HCT116 (cell line): Measurements from ENCODE around the gene IGLL5. TPM values are rescaled to one million over a fixed set of nuclear protein-coding genes. Genes with fewer than 3 reads are reported as not detected.

Experiments used
- ATAC-seq: fragments of 200-7000 bp; cut with Tn5 transposase; 2 replicates; pipeline ENCODE4 v1.9.1; 2020; ENCODE audit warnings: mild to moderate bottlenecking, moderate library complexity
- BruUV-seq: library from RNA; stranded (reverse); fragments of 400-500 nt; replicated peaks from 2 replicates; lab custom pipeline; 2021; lab: Mats Ljungman, UMichigan
- CTCF ChIA-PET: fragments of 300-600 bp; sonication (Branson Sonifier 250); formaldehyde crosslinking; loops from one replicate; lab custom pipeline; 2021; ENCODE audit warnings: antibody characterized with exemption; lab: Charles Lee
- POLR2A ChIA-PET: fragments of 300-600, 350-600 bp; sonication (Branson Sonifier 250); formaldehyde crosslinking; loops from one replicate; lab custom pipeline; 2021; ENCODE audit warnings: antibody characterized with exemption; lab: Charles Lee
- RAD21 ChIA-PET, 2 experiments: fragments of 300-600 bp; sonication (Branson Sonifier 250); formaldehyde crosslinking; loops; one replicate each; lab custom pipeline; 2023; ENCODE audit warnings: low total read pairs in 2 of 2; ENCODE audit not compliant: uncharacterized antibody in 2 of 2, unreplicated experiment in 2 of 2, low non-redundant PET in 1 of 2; lab: Charles Lee
- DNase-seq: peaks from one replicate; pipeline ENCODE4 v3.0.0-alpha.2; 2010; ENCODE audit warnings: low read depth, low spot score
- H2AFZ ChIP-seq: fragments of 200-600 bp; shearing (Covaris generic), sonication (generic); 2 replicates; pipeline ENCODE4 v1.6.1; 2017; ENCODE audit warnings: low read depth, mixed run types, mixed read lengths, antibody characterized with exemption, low read length; ENCODE audit not compliant: poor library complexity, severe bottlenecking
- H3K27ac ChIP-seq: 2 replicates; pipeline ENCODE4 v1.5.1; 2012; ENCODE audit warnings: low read depth, low read length
- H3K27me3 ChIP-seq: fragments of 200-600 bp; sonication (generic); 2 replicates; pipeline ENCODE4 v1.6.1; 2016; ENCODE audit warnings: mixed run types, low read length, mixed read lengths; ENCODE audit not compliant: insufficient read depth
- H3K36me3 ChIP-seq, 2 experiments: fragments of 200-500 bp in 1 of 2; fragments of 200-600 bp in 1 of 2; sonication (Bioruptor generic) in 1 of 2; sonication (generic) in 1 of 2; 2 replicates each; pipeline versions ENCODE4 v1.5.1 to v1.6.1; 2014 to 2016; ENCODE audit warnings: low read length in 2 of 2, inconsistent platforms in 1 of 2, mixed read lengths in 1 of 2, mixed run types in 1 of 2; ENCODE audit not compliant: insufficient read depth in 2 of 2, control insufficient read depth in 1 of 2
- H3K4me1 ChIP-seq, 2 experiments: fragments of 200-600 bp in 1 of 2; sonication (generic) in 1 of 2; 2 replicates each; pipeline versions ENCODE4 v1.5.1 to v1.6.1; 2012 to 2017; ENCODE audit warnings: low read length in 2 of 2, inconsistent platforms in 1 of 2, mild to moderate bottlenecking in 1 of 2, mixed read lengths in 1 of 2, mixed run types in 1 of 2, moderate library complexity in 1 of 2; ENCODE audit not compliant: insufficient read depth in 2 of 2, control insufficient read depth in 1 of 2
- H3K4me2 ChIP-seq: fragments of 200-600 bp; sonication (generic); 2 replicates; pipeline ENCODE4 v1.6.1; 2017; ENCODE audit warnings: mixed run types, low read length, mixed read lengths
- H3K4me3 ChIP-seq, 2 experiments: fragments of 200-600 bp in 1 of 2; sonication (generic) in 1 of 2; replicated peaks in 1 of 2; 2 replicates each; pipeline ENCODE4 v1.5.1; 2011 to 2016; ENCODE audit warnings: low read length in 2 of 2, control low read depth in 1 of 2, low read depth in 1 of 2, mild to moderate bottlenecking in 1 of 2, mixed read lengths in 1 of 2, mixed run types in 1 of 2
- H3K79me2 ChIP-seq: fragments of 200-600 bp; sonication (generic); 2 replicates; pipeline ENCODE4 v1.6.1; 2017; ENCODE audit warnings: mild to moderate bottlenecking, mixed run types, low read length, moderate library complexity, mixed read lengths; ENCODE audit not compliant: insufficient read depth
- H3K9ac ChIP-seq: fragments of 200-600 bp; sonication (generic); 2 replicates; pipeline ENCODE4 v1.6.1; 2016; ENCODE audit warnings: low read length, mixed read lengths
- H3K9me2 ChIP-seq: fragments of 200-600 bp; sonication (generic), shearing (Covaris generic); 2 replicates; pipeline ENCODE4 v1.6.1; 2017; ENCODE audit warnings: mixed run types, mild to moderate bottlenecking, moderate library complexity; ENCODE audit not compliant: insufficient read depth
- H3K9me3 ChIP-seq, 2 experiments: fragments of 200-500 bp in 1 of 2; fragments of 200-600 bp in 1 of 2; sonication (Bioruptor generic) in 1 of 2; sonication (generic) in 1 of 2; 2 replicates each; pipeline ENCODE4 v1.6.1; 2014 to 2017; ENCODE audit warnings: low read length in 2 of 2, mixed read lengths in 2 of 2, inconsistent platforms in 1 of 2, low read depth in 1 of 2, mild to moderate bottlenecking in 1 of 2, mixed run types in 1 of 2, moderate library complexity in 1 of 2; ENCODE audit not compliant: control insufficient read depth in 1 of 2, insufficient read depth in 1 of 2
- H4K20me1 ChIP-seq: fragments of 200-600 bp; sonication (generic), shearing (Covaris generic); 2 replicates; pipeline ENCODE4 v1.6.1; 2017; ENCODE audit warnings: mixed run types, mild to moderate bottlenecking, moderate library complexity; ENCODE audit not compliant: insufficient read depth
- ATF3 ChIP-seq: IDR thresholded peaks from 2 replicates; pipeline ENCODE4 v1.6.1; 2012
- CBX3 ChIP-seq: IDR thresholded peaks from 2 replicates; pipeline ENCODE4 v1.6.1; 2012; ENCODE audit warnings: low read depth
- EGR1 ChIP-seq: IDR thresholded peaks from 2 replicates; pipeline ENCODE4 v1.6.1; 2012; ENCODE audit warnings: low read depth
- EZH2 ChIP-seq: fragments of 200-600 bp; sonication (generic); IDR thresholded peaks from 2 replicates; pipeline ENCODE4 v1.6.1; 2017; ENCODE audit warnings: antibody characterized with exemption, mixed run types
- EZH2phosphoT487 ChIP-seq: fragments of 200-600 bp; IDR thresholded peaks from 2 replicates; pipeline ENCODE4 v1.6.1; 2018; ENCODE audit warnings: antibody characterized with exemption, borderline replicate concordance
- FOSL1 ChIP-seq: IDR thresholded peaks from 2 replicates; pipeline ENCODE4 v1.6.1; 2012; ENCODE audit warnings: low read depth
- MAX ChIP-seq: IDR thresholded peaks from 2 replicates; pipeline ENCODE4 v1.6.1; 2012
- POLR2AphosphoS5 ChIP-seq: IDR thresholded peaks from 2 replicates; pipeline ENCODE4 v1.6.1; 2011; ENCODE audit warnings: mild to moderate bottlenecking, low read depth, low read length, moderate library complexity
- RAD21 ChIP-seq: IDR thresholded peaks from 2 replicates; pipeline ENCODE4 v1.6.1; 2012; ENCODE audit warnings: low read depth, mild to moderate bottlenecking
- REST ChIP-seq: IDR thresholded peaks from 2 replicates; pipeline ENCODE4 v1.6.1; 2012; ENCODE audit warnings: low read depth
- SIN3A ChIP-seq: IDR thresholded peaks from 2 replicates; pipeline ENCODE4 v1.6.1; 2012; ENCODE audit warnings: low read depth
- SRF ChIP-seq: IDR thresholded peaks from 2 replicates; pipeline ENCODE4 v1.6.1; 2012; ENCODE audit warnings: low read depth
- TCF7L2 ChIP-seq: IDR thresholded peaks from 2 replicates; pipeline ENCODE4 v1.7.0; 2011; ENCODE audit warnings: borderline replicate concordance, inconsistent platforms; ENCODE audit not compliant: insufficient read depth, insufficient read length; ENCODE audit errors: extremely low read depth
- YY1 ChIP-seq: IDR thresholded peaks from 2 replicates; pipeline ENCODE4 v1.6.1; 2011; ENCODE audit warnings: low read length, low read depth, moderate library complexity, mild to moderate bottlenecking; ENCODE audit not compliant: insufficient replicate concordance; ENCODE audit errors: extremely low read depth
- ZBTB33 ChIP-seq: IDR thresholded peaks from 2 replicates; pipeline ENCODE4 v1.6.1; 2011; ENCODE audit warnings: mild to moderate bottlenecking, low read length, moderate library complexity; ENCODE audit not compliant: insufficient replicate concordance; ENCODE audit errors: extremely low read depth
- ZFX ChIP-seq: fragments of 450-650 bp; IDR thresholded peaks from 2 replicates; pipeline ENCODE4 v1.6.1; 2017
- ZNF274 ChIP-seq: fragments of 200-500 bp; sonication (Bioruptor generic); IDR thresholded peaks from 2 replicates; pipeline ENCODE4 v1.6.1; 2014; ENCODE audit warnings: mild to moderate bottlenecking, low read depth, low read length, inconsistent platforms
- intact Hi-C: fragments of 100-400 bp; cut with micrococcal nuclease; formaldehyde crosslinking; loops from 2 replicates; pipeline ENCODE4 v1.10.0; 2022
- total RNA-seq: library from RNA; stranded (reverse); gene quantifications from one replicate; pipeline ENCODE4 v1.2.1, GENCODE V29; 2021; ENCODE audit not compliant: unreplicated experiment
- TF ChIP-seq, protein P1 (sequence below), 3 experiments: fragments of 200-600 bp in 1 of 3; sonication (generic) in 1 of 3; IDR thresholded peaks in 2 of 3; conservative IDR thresholded peaks in 1 of 3; 2 replicates each; pipeline ENCODE4 v1.5.1; 2012 to 2017; ENCODE audit warnings: low read depth in 2 of 3, low read length in 2 of 3, antibody characterized with exemption in 1 of 3, borderline replicate concordance in 1 of 3, control low read depth in 1 of 3, mild to moderate bottlenecking in 1 of 3, mixed read lengths in 1 of 3, mixed run types in 1 of 3, moderate library complexity in 1 of 3; ENCODE audit not compliant: insufficient read depth in 1 of 3

IGLL5 gene
- total RNA-seq, 1 experiment from 2014 or later, result not detected

DNA sequence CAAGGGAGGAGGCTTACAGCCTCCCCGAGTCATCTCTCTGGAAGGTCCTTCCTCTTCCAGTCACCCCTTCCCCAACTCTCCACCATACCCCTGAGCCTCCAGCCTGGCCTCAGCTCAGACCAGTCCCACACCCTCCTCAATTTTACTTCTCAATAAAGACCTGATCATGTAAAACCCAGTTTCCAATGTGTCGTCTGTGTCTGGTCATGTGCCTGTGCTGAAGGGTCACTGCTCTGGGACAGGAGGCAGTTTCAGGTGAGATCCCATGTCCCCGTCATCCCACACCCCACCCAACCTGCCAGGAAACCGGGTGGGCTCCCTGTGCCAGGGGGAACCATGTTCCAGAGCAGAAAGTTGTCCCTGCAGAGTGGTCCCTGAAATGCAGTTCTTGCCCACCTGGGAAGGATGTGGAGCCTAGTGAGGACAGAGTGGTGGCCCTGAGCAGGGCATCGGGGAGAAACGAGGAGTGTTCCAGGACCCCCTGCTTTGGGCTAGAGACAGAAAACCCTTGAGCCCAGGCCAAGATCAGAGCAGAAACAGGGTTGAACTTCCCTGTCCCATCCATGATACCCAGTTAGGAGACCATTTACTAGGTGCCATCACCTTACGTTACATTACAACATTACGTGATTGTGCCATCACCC, 19.4 kb downstream of the IGLL5 start:
- Histone ChIP-seq H3K9ac (no peak overlapping the region), H3K4me3 (no peak overlapping the region), H3K4me1 (no peaks in the 10 kb centered on the region), H3K9me2 (no peaks in the 10 kb centered on the region), H3K4me2 (no peak overlapping the region), H2AFZ (no peak overlapping the region), H3K27me3 (peaks cover 45% of the 10 kb centered on the region; the same call in 1 of the 2 replicates), H3K36me3 (no peaks in the 10 kb centered on the region), H3K79me2 (no peaks in the 10 kb centered on the region), H3K9me3 (no peaks in the 10 kb centered on the region), H3K27ac (no peak overlapping the region), H4K20me1 (no peaks in the 10 kb centered on the region)
- POLR2A ChIA-PET, result no interaction called here
- no TSS peak for BruUV-seq
- ATAC-seq, result no peak
- intact Hi-C loops, result no loop called here
- DNase-seq, result no peak
- RAD21 ChIA-PET, result no interaction called here
- TF ChIP-seq SIN3A (no peak), SRF (no peak), MAX (no peak), YY1 (no peak), FOSL1 (no peak), EZH2phosphoT487 (no peak), ZFX (no peak), ATF3 (no peak), POLR2AphosphoS5 (no peak), CBX3 (no peak), EGR1 (no peak), RAD21 (no peak), ZNF274 (no peak), ZBTB33 (no peak), EZH2 (no peak), REST (no peak), TCF7L2 (no peak)
- TF ChIP-seq, protein P1, sequence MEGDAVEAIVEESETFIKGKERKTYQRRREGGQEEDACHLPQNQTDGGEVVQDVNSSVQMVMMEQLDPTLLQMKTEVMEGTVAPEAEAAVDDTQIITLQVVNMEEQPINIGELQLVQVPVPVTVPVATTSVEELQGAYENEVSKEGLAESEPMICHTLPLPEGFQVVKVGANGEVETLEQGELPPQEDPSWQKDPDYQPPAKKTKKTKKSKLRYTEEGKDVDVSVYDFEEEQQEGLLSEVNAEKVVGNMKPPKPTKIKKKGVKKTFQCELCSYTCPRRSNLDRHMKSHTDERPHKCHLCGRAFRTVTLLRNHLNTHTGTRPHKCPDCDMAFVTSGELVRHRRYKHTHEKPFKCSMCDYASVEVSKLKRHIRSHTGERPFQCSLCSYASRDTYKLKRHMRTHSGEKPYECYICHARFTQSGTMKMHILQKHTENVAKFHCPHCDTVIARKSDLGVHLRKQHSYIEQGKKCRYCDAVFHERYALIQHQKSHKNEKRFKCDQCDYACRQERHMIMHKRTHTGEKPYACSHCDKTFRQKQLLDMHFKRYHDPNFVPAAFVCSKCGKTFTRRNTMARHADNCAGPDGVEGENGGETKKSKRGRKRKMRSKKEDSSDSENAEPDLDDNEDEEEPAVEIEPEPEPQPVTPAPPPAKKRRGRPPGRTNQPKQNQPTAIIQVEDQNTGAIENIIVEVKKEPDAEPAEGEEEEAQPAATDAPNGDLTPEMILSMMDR (IDR thresholded peaks at IDR 0.05 in 2 of 3, conservative IDR thresholded peaks at IDR 0.05 in 1 of 3; ENCODE audit: borderline replicate concordance in 1 of 3, insufficient read depth in 1 of 3, low read depth in 2 of 3, low read length in 2 of 3), result no peak
- CTCF ChIA-PET, result no interaction called here
